Muscle of arm (tissue), 12 donors: ENCODE data around the gene NR6A1. TPM values are rescaled to one million over a fixed set of nuclear protein-coding genes. Genes with fewer than 3 reads are reported as not detected.

Experiments
- DNase-seq: peaks from one replicate; pipeline ENCODE4 v3.0.0-alpha.2; 2013
- polyA plus RNA-seq, 12 donors: library from polyadenylated mRNA; unstranded; fragments of 120-200 nt; gene quantifications; one replicate each; pipeline ENCODE4 v1.2.1, GENCODE V29; 2013; ENCODE audit not compliant: insufficient read length in 12 of 12

The NR6A1 gene
- polyA plus RNA-seq, 12 donors = 0.62 to 2.4 (median 1.1) TPM; not detected in 1

DNA sequence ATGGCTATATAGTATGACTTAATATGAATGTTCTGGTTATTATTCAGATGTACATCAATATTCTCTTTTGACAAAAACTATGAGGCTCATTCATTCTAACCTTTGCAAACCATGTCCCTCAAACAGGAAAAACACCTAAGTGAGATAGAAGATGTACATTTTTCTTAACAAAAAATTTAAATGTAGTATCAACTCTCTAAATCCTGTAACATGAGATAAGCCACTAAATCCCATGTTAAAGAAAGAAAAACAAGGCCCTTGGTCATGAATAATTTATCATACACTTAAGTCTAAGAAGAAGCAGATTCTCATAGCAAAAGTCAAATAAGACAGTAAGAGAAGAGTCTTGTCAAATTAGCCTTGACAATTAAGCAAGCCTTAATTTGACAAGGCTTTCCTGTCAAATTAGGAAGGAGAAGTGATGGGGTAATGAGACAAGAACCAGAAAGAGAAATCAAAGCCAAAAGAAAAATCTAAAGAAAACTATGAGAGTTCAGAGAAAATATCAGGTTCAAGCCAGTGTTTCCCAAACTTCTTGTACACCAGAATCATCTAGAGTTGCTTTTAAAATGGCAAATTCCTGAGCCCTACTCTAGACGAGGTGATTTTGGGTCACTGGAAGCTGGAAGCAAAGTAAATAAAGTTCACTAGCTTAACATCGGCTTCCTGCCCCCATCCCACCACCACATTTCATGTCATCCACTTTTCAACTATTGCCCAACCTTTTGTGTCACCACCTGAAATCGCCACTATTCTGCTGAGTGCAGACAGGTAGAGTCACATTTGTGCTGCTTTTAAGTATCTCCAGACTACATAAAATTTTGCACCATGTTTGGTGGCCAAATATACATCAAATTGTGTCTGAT is 76.5 kb downstream of the NR6A1 start:
- no peak for DNase-seq

DNA sequence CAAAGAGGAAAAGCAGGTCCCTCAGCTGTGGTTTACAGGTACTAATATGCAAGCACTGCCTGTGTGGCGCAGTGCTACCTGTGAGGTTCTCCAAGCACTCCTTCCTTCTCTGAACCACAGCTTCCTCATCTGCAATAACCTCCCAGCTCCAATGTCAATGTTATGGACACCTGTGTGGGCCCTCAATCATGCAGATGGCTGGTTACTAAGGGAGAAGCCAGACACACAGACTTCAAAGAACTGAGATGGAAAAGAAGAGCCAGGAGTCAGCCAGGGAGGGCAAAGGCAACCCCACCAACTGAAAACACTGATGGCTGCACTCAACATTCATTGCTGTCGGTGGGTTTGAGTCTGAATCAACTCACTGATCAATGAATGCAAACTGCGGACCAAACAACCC is 77.7 kb downstream of the NR6A1 start:
- DNase-seq = no peak

DNA sequence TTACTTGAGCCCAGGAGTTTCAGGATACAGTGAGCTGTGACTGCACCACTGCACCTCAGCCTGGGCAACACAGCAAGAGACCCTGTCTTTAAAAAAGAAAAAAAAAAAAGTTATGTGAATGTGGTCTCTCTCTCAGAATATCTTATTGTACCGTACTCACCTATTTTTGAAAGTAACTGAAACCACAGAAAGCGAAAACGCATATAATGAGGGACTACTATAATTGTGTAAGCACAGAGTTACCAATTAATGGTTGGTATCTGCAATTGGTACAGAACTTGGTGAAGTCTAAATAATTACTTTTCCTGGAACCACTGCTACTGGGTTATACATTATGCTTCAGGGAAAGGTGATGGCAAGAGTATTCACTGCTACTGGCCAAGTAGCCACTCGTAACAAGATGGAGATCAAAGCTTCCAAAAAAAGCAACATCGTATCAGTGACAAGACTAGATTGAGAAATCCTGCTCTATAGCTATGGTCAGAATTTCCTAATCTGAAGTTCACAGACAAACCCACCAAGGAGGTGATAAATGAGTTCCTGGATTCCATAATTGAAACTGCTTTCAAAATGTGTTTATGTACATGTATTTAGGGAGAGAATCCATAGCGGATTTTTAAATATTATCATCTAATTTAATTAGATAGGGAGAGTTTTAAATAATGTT is 82.7 kb downstream of the NR6A1 start:
- DNase-seq = no peak

DNA sequence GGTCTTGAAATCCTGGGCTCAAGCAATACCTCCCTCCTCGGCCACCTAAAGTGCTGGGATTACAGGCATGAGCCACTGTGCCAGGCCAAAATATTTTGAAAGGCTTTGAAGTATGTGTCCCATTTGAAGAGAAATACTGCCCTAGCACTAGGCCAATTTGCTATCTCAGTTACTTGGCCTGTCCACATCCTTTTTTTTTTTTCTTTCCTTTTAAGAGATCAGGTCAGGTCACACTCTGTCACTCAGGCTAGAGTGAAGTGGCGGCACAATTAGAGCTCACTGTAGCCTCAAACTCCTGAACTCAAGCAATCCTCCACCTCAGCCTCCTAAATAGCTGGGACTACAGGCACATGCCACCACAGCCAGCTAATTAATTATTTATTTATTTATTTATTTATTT is 84.2 kb downstream of the NR6A1 start:
- no peak for DNase-seq

DNA sequence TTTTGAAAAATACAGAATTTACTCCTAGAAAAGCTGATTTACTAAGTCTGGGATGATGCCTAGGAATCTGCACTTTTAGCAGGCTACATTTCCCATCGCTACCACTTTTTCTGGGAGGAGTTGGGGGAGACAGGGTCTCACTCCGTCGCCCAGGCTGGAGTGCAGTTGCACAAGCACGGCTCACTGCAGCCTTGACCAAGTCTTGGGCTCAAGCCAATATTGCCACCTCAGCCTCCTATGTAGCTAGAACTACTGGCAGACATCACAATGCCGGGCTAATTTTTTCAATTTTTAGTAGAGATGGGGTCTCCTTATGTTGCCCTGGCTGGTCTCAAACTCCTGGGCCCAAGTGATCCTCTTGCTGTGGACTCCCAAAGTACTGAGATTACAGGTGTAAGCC is 85.9 kb downstream of the NR6A1 start:
- no peak for DNase-seq

DNA sequence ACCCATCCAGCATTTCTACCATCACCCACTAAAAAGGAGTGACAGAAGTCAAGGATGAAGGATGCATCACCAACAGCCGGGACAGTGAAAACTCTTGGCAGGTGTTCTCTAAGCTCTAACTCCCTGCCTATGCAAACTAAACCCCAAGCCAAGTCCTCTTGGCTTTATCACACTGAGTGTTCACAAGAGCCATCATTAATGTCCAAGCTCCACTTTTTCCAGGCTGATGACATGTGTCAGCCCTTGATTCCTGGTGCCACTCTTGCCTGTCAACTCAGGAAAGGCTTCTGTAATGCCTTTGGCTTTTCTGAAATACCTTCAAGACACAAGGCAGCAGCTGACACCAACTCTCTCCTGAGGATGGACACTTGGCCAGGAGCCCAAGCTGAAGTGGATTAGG is 86.9 kb downstream of the NR6A1 start:
- DNase-seq = no peak

DNA sequence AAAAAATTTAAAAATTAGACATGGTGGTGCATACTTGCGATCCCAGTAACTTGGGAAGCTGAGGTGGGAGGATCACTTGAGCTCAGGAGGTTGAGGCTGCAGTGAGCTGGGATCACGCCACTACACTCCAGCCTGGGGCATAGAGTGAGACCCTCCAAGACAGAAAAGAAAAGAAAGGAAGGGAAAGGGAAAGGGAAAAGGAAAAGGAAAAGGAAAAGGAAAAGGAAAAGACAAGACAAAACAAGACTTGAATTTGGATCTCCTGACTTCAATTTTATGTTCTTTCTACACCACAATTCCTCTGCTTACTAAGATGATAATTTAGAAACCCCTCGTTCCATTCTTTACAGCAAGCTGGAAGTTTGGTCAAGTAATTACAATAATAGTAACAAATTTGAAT is 88.1 kb downstream of the NR6A1 start:
- no peak for DNase-seq

DNA sequence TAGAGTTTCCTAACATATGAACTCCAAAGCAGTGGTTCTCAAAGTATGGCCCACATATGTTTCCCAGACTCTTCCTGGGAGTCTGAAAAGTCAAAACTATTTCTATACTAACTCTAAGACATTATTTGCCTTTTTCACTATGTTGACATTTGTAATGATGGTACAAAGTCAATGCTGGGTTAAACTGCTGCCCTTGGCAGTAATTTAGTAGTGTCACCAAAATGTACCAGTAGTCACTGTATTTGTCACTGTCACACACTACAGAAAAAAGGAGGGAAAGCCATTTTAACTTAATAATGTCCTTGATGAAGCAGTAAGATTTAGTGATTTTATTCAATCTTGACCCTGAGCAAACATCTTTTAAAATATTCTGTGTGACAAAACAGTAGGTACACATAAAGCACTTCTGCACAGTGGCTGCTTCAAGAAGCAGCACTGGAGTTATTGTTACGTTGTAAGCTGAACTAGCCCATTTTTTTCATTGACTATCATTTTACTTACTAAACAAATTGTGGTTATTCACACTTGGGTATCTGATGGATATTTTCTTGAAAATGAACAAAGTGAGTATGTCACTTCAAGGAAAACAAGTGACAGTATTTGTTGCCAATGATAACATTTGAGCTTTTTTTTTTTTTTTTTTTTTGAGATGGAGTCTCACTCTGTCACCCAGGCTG is 90.3 kb downstream of the NR6A1 start:
- no peak for DNase-seq

DNA sequence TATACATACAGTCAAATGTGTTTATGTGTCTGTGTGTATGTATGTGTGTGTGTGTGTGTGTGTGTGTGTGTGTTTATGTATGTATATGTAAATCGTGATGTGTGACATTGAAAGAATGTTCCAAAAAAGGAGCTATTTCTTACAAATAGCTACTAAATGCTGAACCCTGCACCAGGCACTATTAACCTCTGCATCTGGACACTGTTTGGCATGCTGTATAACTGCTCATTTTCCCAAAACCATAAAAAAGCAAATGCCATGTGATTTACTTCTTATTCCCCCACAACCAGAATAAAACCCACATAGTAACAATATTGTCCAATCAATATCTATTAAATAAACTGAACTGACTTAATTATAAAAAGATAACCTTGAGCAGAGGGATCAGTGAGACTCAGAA is 91.1 kb downstream of the NR6A1 start:
- DNase-seq = no peak

DNA sequence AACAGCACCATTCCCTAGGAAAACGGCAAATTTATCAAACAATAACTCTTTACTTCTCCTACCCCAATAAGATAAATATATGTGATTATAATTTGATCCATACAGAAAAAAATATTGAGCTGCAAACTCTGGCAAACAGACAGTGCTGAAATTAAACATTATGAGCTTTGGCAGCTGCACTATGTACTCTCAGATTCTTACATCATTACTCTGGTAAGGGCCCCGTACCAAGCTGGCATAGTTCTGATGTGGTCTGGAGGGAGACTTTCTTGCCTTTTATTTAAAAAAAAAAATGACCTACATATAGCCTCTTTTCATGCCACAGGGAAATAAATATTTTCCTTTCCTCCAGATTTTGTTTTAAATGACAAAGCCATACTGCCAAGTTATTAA is 95.0 kb downstream of the NR6A1 start:
- no peak for DNase-seq

DNA sequence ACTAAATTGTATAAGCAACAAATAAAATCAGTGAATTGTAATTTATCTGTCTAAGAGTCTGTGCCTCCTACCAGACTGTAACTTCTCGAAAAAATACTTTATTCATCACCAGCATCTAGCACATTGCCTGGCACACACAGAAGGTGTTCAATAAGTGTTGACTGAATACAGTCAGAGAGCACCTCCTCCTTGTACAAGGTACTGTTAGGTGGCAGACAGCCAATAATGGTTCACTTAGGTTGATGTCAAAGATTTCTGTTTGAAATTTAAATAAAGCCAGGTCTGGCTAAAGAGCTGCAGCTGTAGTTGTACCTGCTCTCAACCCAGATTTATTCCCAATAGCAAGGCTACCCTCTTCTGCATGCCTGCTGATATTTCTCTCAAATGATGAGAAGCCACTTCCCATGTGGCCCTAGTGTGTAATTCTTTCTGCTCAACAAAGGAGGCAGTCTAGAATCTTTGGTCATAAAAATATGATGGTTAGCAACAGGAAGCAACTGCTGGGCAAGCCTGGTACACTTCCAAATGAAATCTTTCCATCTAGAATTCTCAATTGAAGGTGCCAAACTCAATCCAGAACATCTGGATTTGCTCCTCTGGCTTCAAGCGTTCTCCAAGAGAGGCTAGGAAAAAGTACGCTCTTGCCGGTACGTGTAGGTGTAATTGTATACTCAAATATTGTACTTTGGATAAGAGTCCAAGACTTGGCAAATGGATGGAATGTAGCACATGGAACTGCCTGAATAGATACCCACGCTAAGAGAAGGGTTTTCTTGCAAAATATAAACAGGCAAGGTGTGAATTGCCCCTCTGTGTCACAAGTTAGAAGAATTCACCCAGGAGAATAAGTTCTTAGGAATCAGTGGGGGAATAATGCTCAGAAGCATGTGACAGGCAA is 95.6 kb downstream of the NR6A1 start:
- no peak for DNase-seq

DNA sequence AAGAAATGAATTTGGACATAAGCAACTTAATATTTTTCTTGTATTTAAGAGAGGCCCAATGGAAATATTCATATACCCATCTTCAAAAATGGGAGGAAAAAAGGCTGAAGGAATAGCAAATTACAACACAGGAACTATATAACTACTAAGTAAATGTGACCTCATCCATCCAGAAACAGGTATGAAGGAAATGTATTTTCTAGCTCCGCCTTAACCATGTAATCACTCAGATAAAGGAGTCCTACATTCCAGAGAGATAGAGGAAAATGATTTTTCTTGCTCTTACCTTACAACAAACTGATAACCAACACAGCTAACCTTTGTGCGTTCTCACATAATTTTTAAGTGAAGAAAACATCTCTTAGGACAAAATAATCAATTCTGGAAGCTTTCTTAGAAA is 96.5 kb downstream of the NR6A1 start:
- DNase-seq = no peak

DNA sequence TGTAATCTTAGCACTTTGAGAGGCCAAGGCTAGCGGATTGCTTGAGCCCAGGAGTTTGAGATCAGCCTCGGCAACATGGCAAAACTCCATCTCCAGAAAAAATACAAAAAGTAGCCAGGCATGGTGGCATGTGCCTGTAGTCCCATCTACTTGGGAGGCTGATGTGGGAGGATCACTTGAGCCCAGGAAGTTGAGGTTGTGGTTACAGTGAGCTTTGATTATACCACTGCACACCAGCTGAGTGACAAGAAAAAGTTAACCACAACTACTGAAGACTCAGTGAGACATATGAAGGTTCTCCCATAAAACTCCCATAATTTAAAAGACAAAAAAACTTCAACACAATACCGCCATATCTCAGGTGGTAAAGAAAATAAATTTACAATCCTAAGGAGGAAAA is 98.0 kb downstream of the NR6A1 start:
- no peak for DNase-seq

DNA sequence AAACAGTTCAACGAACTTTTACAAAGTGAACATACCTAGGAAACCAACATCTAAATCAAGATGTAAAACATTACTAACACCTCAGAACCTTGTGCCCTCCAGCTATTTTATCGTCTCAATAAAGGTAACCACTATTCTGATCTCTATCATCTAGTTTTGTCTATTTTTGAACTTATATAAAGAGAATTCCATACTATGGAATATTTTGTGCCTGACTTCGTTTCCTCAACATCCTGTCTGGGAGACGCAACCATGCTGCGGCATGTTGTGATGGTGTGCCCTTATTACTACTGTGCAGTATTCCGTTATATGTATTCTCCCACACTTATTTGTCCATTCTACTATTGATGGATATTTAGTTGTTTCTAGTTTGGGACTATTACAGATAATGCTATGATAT is 99.2 kb downstream of the NR6A1 start:
- no peak for DNase-seq

DNA sequence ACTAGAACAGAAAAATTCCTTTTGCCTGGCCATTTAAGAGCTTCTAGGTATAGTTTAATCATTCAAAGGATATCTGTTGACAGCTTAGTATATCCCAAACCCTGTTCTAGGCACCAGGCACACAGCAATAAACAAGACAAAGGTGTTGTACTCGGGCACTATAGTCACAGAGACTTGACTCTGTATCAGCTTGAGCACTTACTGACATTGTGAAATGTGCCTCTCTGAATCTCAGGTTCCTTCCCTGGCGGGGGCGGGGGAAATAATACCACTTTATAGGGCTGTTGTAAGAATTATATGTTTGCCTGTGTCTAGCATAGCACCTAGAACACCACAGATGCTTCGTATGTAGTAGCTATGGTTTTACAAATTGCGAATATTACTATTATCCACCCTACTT is 104.5 kb downstream of the NR6A1 start:
- DNase-seq = no peak

DNA sequence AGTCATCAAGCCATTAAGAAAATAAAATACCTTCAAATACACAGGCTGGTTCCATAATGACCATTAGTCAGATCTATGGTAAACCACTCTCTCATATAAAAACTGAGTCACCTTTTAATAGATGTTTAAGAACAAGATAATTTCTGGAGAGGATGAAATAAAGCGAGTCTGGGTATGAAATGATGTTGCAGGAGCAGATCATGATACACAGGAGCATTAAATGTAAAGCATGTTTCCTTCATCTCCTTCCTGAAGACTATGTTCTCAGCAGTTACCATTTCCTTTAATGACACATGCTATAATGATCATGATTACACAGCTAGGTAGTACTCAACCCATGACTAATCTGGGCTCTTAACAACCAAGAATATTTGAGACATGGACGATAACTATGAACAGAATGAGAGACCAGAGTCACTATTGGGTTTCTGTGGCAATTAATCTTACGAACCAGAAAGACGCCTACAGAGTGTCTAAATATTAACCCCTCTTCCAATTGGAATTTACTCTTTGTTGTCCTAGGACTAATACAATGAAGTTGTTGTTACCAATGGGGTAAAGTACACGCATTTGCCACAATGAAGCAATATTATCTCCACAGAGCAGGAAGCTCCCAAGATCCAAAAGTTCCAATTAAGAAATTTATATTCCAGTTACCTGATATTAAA is 105.6 kb downstream of the NR6A1 start:
- no peak for DNase-seq

DNA sequence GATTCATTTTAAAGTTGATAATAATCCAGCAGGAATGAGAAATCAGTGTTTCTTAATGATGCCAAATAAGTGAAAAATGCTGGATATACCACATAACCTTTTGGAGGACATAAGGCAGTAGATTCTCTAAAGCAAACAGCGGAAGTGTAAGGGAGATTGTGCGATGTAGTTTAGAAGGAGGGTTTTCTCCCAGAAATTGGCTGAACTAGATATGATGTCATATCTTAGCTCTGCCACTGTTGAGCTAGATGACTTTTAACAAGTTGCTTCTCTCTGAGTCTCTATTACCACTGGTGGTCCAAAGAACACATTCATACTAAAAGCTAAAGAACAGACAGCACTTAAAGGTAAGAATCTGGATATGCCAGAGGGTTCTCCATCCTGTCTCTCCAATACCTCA is 107.0 kb downstream of the NR6A1 start:
- no peak for DNase-seq

DNA sequence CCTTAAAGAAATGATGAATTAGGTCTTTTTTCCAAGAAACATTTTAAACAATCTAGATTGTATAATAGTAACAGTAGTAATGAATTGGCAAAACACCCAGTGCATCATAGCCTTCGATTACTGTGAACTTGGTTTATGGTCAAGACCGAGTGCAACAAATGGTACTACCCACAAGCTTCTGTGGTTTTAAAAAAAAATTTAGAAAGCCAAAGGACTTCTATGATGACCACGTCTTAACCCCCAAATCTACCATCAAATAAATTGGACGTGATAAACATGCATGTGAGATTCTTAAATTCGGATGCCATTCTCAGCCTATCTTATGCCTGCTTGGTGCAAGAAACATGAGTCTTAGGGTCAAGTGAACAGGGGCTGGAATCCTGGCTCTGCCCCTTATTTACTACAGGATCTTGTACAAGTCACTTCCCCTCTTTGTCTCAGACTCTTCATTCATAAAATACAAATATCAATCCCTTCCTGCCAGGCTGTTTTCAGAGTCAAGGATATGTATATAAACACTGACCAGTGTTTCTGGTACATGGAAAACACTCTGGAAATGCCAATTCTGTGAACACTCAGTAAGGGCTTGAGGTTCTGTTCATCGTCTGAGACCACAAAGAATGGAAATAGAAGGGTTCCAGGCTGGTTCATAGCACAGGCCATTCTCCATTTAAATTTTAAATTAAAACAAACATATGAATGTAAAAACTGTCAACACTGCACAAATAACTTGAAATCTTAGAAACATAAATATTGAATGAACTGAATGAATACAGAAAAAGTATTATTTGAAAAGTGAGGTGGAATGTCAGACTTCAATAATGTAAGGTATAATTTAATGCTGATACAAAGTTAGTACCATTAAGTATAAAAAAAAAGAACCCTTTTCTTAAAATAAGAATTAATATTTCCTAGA is 107.8 kb downstream of the NR6A1 start:
- DNase-seq = no peak

DNA sequence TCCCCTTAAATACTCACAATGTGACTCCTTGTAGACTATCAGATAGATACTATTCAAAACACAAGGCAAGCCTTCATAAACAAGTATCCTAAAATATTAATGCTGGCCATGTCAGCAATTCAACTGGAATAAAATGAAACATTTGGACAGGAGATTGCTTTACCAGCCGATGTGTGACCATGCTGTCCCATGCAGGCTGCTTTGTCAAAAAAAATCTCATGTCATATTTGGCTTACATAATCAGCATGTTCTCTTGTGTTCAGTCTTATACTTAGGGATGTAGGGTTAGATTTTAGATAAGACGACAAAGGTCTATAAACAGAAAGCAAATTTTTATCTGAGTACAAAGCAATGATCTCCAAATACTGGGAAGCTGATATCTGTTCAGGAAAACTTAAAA is 108.5 kb downstream of the NR6A1 start:
- DNase-seq = no peak

DNA sequence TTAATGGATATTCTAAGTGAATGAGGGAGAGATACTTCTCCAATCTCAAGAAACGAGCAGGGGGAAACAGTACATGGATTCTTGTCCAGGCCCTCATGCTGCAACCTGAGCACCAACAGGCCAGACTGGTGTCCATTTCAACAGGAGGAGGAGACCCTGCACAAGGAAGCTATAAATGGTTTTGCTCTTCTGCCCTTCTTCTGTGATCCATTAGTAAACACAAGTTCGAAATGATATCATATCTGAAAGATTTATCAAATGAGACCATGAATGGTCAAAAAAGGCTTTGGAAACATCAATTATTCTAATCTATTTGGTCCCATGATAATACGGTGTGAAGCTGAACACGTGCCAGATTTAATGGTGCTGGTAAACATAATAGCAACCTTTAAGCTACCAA is 109.8 kb downstream of the NR6A1 start:
- DNase-seq = no peak
